GM21619 (cell line): ENCODE data around the gene STAP2.
"Not testable (repeated sequence)": the region's sequence is repeated elsewhere in the genome, so short reads cannot be mapped to it uniquely, and the experiment has no call there.

Source experiments
- ATAC-seq: cut with Tn5 transposase; IDR thresholded peaks from one replicate; pipeline ENCODE4 v1.9.1; 2021; ENCODE audit not compliant: unreplicated experiment

Gene STAP2

DNA sequence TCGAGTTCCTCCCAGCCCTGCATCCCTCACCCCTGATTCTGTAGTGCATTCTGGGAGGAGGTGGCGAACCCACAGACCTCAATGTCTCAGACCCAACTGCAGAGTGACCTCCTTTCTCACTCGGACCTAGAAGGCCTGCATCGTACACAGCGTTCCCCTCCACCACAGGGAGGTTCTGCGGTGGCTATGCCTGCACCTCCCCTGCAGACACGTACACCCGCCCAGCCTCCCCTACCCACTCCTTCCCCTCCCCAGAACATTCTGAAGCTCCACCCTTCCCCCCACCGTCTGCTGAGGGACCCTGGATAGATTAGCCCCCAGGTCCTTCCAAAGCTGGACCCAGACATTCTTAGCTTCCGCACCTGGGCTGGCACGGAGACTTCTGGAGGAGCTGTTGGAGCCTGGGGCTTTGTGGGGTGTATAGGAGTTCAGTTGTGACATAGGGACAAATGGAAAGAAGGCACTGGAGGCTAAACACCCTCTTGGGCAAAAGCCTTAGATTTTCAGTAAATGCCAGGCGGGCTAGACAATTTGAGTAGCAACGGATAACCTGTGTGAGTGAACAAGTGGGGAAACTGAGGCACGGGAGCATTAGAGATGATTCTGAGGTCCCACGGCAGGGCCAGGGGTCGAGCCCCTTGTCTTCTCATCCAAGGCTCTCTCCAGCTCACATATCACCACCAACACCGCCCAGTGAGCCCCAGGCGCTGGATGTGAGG is 34.6 kb downstream of the STAP2 start:
- ATAC-seq: no peak

DNA sequence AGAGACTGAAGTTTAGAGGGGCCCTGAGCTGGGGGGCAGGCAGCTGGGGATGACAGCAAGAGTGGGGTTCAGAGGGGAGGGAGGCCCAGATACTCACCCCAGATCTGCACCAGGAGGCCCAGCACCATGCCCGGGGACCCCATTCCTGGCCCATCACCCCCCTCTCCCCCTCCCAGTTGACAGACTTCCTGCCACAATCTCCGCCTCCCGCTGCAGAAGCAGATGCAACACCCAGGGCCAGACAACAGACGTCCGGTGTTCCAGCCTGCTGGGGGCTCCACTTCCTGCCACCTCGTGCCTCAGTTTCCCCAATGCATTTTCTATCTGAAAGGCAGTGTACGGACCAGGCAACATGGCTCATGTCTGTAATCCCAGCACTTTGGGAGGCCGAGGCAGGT is 36.4 kb downstream of the STAP2 start, which contains the start of gene TMIGD2:
TMIGD2 (minus strand) TSS at position 147 of the 398 bp plus-strand sequence; CDS start at position 143, 4 bp downstream.
- ATAC-seq: no peak

DNA sequence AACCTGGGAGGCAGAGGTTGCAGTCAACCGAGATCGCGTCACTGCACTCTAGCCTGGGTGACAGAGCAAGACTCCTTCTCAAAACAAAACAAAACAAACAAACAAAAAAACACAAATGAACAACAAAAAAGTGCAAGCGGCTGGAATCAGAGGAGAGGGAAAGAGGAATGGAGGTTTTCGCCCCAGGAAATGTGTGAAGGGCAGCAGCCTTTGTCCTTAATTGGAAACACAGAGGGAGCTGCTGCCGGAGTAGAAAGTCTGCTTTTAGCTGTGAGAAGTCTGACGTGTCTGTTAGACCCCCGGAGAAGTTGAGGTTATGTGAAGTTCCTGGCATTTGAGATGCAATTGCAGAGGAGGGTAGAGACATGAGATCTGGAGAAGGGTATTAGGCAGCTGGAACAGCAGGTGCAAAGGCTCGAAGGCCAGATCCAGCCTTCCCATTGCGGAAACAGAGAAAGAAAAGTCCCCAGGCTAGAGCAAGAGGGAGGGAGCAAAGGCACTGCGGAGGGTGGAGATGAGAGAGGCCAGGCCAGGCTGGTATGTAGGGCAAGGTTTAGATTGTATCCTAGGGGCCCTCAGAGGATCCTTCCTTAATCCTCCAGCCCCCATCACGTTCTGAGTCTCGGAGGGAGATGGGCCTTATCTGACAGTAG is 36.9 kb downstream of the STAP2 start:
- ATAC-seq: no peak

DNA sequence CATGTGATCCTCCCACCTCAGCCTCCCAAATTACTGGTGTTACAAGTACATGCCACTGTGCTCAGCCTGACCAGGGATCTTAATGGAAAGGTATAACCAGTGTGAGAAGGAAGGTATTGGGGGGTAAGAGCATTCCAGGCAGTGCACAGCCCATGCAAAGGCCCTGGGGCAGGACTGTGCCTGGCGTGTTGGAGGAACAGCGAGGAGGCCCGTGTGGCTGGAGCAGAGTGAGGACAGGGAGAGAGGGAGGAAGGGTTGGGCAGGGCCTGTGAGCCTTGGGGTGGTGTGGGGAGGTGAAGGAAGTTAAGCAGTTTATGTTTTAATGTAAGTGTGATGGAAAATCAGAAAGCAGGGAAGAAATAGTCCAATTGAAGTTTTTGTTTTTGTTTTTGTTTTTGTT is 38.0 kb downstream of the STAP2 start:
- ATAC-seq: no peak

DNA sequence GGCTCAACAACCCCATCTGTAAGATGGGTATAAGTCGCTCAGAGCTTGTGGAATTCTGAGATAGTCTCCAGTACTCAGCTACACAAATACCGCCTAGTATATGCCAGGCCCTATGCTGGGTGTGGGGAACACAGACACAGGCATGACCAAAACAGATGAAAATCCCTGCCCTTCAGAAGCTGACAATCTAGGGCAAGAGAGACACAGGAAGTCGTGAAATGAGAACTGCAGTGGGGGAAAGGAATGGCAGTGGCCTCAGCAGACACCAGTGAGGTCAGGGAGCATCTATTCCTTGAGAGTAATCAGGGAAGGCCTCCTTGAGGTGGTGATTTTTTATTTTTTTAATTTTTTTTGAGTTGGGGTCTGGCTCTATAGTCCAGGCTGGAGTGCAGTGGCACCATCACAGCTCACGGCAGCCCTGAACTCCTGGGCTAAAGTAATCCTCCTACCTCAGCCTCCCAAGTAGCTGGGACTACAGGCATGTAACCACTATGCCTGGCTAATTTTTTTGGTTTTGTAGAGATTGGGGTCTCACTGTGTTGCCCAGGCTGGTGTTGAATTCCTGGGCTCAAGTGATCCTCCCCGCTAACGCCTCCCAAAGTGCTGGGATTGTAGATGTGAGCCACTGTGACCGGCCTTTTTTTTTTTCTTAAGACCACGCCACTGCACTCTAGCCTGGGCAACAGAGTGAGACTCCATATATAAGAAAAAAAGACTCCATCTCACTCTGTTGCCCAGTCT is 39.6 kb downstream of the STAP2 start:
- no peak for ATAC-seq

DNA sequence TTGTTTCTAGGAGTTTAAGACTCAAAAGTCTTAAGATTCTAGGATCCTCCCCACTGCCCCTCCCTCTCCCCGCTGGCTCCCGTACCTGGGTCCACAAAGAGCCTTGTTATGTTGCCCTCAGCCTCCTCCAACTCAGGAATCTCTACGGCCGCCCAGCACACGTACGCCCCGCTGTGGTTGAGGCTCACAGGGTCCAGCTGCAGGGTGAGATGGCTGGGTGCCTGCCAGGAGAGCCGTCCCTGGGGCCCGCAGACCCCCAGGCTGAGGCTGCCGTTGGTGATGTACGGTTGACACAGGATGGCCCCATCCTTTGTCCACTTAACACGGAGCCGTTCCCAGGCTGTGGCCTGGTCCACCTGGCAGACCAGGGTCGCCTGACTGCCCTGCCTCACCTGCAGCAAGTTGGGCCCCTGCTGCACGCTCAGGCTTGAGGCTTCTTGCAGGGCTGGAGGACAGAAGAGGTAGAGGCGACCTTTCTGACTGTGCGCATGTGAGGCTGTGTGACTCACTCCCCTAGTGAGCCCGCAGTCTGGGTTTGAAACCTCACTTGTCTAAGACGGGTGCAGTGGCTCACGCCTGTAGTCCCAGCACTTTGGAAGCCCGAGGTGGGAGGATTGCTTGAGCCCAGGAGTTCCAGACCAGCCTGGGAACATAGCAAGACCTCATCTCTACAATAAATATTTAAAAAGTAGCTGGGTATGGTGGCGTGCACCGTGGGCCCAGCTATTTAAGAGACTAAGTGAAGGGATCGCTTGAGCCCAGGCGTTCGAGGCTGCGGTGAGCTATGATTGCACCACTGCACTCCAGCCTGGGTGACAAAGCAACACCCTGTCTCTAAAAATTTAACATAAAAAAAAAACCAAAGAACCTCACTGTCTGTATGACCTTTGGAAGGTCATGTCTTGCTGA is 40.5 kb downstream of the STAP2 start:
- no peak for ATAC-seq

DNA sequence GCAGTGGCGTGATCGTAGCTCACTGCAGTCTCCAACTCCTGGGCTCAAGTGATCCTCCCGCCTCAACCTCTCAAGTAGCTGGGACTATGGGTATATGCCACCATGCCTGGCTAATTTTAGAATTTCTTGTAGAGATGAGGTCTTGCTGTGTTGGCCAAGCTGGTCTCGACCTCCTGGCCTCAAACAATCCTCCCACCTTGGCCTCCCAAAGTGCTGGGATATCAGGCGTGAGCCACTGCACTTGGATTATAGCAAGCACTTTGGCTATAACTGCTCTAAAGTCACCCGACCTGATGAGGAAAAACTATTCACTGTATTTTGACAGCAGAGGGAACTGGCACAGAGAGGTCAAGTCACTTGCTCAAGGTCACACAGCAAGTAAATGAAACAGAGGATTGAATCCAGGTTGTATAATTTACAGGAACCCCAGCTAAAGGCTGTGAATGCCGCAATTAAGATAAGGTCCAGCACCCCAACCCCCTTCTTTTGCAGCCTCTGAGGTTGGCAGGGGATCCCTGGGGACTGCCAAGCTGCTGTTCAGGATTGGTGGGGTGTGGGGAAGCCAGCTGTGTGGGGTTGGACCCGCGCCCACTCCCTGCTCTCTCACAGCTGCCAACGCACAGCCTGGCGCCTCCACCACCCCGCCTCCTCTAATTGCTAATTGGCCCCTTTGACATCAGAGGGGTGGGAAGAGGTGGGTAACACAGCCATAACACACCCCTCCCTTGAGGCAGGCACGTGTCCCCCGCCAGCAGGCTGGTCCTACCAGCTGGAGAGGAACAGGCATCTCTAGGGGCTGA is 42.5 kb downstream of the STAP2 start:
- no peak for ATAC-seq

DNA sequence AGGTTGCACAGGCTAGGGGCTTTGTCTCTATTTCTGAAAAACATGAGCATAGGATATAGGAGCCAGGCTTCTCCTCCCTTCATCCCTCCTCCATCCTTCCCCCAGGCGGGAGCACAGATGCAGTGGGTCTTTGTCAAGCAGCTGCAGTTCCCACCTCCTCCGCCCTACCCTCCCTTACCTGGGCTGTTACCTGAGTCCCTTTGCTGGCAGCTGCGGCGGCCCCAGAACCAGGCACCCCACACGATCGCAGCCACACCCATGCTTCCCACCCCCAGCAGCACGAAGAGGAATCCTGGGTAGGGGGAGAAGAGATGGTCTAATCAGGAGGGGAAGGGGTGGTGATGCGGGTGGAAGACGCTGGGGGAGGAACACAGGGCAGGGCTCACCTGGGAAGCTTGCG is 44.2 kb downstream of the STAP2 start:
- no peak for ATAC-seq

DNA sequence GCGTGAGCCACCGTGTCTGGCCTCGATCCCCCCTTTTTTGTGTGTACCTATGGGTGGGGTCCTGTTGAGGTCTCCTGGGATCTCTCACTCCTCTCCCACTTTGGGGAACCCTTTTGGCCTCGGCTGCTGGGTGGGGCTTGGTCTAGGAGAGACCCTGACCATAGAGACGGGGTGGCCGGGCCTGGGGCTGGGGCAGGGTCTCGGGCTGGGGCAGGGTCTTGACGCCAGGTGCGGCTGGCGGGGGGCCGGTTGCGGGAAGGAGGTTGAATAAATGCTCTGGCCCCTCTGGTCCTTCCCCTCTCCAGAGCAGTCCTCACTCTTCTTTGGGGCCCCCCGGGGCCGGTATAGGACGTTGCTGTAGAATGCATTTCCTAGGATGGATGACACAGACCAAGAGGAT is 46.1 kb downstream of the STAP2 start:
- no peak for ATAC-seq

DNA sequence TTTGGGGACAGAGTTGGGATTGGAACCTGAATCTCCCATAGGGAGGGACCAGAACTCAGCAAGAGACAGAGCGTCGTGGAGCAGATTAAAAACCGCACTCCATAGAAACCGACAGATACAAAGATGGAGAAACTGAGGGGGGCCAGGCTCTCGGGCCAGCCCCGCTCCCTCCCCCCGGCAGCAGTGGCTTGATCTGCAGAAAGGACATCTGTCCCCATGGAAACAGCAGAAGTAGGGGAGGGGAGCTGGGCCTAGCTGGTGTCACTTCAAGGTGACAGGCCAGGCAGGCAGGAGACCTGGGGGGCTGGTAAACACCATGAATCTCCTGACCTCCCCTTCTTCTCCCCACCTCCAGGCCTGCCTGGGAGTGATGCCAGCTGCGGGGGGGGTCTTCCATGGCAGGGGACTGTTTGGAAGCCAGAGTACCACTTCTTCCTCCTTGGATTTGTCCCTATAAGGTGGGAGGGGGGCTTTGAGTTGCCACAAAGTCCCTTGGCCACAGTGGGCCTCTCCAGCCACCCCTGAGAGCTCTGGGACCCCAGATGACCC is 47.4 kb downstream of the STAP2 start:
- no peak for ATAC-seq

DNA sequence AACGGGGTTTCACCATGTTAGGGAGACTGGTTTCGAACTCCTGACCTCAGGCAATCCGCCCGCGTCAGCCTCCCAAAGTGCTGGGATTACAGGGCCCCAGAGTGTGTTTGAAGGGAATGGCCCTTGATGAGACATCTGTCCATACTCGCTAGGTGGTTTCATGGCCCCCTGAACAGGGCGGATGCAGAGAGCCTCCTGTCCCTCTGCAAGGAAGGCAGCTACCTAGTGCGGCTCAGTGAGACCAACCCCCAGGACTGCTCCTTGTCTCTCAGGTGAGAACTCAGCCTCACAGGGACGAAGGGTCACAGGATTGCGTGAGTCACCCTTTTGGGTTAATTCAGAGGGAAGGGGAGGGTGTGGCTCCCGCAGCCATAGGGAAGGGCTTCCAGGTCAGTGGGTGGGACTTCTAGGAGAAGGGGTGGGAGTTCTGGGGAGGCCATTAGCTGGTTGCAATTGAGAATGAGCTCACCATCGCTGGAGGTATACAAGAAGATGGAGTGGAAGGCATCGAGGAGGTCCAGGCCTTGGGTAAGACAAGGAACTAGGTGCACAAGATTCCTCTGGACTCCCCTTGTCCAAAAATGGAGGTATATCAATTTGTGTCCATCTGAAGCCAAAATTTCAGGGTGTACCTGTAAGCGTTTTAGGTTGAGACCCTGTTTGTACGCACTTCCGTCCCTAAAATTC is 50.4 kb downstream of the STAP2 start:
- ATAC-seq: no peak

DNA sequence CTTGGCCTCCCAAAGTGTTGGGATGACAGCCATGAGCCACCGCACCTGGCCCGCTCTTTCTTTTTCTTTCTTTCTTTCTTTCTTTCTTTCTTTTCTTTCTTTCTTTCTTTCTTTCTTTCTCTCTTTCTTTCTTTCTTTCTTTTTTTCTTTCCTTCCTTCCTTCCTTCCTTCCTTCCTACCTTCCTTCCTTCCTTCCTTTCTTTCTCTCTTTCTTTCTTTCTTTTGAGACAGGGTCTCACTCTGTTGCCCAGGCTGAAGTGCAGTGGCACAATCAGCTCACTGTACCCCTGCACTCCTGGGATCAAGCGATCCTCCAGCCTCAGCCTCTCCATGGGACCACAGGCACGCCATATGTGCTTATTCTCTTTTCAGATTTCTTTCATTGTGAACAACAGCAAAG is 52.5 kb downstream of the STAP2 start:
- ATAC-seq: not testable (repeated sequence)

DNA sequence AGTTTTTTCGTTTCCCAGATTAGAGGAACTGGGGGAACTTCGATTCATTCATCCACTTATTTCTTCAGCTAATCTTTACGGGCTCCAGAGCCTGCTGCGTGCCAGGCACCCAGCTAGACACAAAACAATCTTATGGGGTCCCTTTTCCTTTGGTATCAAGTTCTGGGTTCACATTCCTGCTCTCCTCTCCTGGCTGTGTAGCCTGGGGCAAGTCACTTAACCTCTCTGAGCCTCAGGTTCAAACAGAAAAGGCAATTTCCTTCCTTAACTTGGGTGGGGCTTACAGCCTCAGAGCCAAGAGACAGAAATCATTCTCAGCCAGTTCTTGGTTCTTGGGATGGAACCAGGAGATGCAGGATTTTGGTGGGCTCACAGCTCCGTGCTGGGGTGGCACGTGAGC is 53.7 kb downstream of the STAP2 start:
- ATAC-seq: no peak

DNA sequence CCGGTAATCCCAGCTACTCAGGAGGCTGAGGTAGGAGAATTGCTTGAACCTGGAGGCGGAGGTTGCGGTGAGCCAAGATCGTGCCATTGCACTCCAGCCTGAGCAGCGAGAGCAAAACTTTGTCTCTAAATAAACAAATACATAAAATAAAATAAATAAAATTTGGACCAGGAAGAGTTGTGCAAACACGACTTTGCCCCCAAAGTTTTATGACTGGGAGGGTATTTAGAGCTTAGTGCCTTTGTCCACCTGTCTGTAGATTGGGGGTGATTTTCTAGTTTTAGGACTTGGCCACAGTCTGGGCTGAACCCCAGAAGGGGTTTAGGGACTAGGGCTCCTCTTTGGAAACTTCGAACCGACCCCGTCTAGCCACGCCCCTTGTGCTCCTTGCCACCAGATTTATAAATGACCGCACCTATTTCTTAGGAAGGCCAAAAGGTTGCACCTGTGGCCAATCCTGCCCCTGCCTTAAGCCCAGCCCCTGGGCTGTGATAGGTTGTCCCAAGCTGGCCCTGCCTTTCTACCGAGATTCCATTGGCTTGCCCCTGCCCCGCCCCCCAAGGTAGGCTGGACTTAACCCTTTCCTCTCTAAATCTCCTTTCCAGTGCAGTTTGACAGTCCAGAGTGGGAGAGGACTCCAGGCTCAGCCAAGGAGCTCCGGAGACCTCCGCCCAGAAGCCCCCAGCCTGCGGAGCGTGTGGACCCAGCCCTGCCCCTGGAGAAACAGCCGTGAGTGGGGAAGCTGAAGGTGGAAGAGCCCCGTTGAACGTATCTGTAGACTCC is 54.3 kb downstream of the STAP2 start:
- ATAC-seq: no peak

DNA sequence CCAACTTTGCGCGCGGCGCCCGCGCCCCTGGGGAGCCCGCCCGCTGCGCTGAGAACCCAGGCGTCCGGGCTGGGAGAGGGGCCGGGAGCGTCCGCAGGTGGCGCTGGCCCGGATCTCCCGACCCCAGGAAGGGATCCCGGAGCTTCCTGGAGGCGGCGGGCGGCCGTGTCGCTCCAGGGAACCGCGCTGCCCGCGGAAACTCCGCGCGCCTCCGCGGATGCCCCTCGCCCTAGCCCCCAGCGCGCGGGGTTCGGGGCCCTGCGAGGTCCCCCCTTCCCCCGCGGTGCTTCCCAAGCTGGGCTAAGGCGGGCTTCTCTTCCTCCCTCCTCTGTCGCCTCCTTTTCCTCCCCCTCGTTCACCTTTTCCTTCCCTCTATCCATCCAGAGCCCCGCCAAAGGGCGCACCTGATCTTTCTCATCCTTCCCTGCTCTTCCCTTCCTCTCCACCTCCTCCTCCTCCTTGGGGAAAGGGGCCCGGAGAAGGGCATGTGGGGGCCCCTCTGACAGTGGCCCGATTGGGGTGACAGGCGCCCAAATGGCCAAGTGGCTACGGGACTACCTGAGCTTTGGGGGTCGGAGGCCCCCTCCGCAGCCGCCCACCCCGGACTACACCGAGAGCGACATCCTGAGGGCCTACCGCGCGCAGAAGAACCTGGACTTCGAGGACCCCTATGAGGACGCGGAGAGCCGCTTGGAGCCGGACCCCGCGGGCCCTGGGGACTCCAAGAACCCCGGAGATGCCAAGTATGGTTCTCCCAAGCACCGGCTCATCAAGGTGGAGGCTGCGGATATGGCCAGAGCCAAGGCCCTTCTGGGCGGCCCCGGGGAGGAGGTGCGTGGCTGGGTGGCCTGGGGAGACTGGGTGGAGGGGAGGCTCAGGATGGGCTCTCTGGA is 58.9 kb downstream of the STAP2 start:
- no peak for ATAC-seq

DNA sequence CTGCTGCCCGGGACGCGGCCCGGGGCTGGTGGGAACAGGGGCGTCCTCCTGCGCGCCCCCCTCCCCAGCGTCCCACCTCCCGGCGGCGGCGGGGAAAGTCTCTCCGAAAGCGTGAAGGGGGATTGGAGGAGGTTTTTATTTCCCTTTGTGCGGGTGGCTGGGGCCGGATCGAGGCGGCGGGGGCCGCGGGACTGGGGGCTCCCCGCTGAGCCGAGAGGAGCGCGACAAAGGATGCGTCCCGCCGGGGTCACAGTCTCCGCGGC is 59.4 kb downstream of the STAP2 start:
- no peak for ATAC-seq

DNA sequence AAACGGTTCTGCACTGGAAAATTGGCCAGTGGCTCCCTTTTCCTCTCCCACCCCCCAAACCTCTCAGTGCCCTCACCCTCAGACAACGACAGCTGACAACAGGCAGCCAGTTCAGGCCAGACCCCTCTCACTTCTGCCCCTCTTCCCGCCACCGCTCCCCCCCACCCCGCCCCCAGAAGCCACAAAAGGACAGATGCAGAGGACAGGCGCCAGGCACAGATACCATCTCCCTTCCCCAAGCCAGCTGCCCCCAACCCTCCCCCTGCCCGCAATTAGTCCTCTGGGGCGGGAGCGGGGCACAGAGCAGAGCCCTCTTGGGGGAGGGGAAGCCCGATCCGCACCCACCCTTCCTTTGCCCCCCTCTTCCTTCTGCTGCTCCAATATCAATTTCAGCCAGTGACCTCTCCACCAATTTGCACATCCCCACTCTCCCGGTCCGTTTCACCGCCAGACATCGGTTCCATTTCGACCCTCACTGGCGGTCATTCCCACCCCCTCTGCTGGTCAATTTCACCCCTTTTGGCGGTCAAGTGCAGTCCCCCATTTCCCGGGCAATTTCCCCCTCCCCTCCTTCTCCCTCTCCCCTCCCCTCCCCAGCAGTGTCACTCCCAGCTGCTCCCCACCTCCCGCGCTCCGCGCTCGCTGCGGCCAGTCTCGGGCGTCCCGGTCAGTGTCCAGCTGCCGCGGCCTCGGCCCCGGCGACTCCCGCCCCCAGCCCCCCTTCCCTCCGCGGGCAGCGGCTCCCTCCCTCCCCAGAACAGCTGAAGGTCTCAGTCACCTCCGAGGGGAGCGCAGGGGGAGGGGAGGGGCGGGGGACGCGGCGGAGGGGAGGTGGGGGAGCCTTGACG is 60.0 kb downstream of the STAP2 start, which contains the start of gene SHD:
SHD (plus strand) TSS at position 848 of the 848 bp plus-strand sequence. CDS start 798 bp downstream, outside the sequence.
- ATAC-seq: no peak
